Pons (tissue), 1 donor: ENCODE measurements around the gene CNBP.
A peak's percentile ranks its signal among the peaks of the same experiment; 100 is the strongest.
"Not testable (repeated sequence)": the region's sequence is repeated elsewhere in the genome, so short reads cannot be mapped to it uniquely, and the experiment has no call there.

ENCODE experiments used
- DNase-seq: peaks from one replicate; pipeline ENCODE4 v3.0.0-alpha.2; 2016; ENCODE audit warnings: low spot score

Gene CNBP

DNA sequence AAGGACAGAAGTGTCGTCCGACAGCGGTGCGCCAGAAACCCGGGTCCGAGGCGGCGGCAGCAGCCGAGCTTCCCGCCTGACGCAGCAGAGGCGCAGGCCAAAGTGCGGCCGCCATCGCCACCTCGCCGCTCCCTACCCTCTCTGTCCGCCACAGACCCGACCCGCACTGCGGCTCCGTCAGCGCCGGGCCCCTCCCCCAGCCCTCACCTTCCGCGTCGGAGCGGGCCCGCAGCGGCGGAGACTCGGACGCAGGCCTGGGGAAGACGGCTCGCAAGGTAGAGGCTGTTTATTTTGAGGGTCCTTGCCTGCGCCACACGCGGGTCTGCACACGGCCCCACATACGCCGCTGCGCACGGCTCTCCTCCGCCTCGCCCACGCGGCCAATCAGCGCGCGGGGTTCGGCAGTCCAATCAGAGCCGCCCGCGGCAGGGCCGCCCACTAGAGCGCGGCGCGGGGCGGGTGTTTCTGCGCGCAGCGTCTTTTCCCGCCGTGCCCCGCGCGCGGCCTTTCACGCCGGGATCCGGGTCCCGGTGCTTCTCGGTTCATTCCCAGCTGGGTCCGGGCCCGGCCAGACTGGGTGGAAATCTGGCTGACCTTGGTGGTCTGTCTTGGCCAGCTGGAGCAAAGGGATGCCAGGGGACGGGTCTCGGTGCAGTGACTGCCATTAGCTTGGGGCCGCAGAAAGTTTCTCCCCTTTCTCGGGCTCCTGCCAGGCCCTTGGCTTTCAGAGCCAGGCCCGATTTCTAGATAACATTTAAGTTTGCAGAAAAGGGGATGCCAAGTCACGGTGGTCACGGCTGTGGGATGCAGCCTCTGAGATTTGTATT, at the start of gene CNBP:
Gene CNBP, minus strand, starts transcription at position 328 of the 827 bp plus-strand sequence. CDS start 12,139 bp downstream, outside the sequence.
- peak; percentile 92 for DNase-seq

DNA sequence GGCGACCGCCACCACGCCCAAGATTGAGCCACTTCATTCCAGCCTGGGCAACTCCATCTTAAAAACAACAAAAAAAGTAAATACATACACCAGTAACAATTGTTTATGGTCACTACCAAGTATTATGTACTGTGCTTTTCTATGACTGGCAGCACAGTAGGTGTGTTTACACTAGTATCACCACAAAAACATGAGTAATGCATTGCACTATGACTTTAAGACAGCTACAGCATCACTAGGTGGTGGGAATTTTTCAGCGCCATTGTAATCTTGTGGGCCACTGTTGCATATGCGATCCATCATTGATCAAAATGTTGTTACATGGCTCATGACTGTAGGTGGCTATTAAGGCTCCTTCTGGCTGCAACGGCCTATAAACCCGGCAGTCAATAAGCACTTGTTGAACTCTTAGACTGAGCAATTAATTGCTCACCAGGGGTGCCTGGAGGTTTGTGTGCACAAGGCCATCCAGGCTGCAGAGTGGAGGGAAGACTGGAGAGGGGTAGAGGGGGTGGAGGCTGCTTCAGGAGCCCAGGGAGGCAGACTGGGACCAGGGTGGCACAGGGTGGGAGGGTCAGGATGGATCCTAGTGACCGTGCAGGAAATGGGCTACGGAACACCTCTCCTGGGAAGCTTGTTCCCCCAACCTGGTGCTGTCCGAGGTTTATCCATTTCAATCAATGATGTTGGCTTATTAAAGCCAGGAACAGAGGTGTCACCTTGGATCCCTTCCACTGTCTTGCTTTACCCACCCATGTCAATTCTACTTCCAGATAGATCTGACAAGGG, 47.8 kb upstream of the CNBP start:
- DNase-seq: no peak

DNA sequence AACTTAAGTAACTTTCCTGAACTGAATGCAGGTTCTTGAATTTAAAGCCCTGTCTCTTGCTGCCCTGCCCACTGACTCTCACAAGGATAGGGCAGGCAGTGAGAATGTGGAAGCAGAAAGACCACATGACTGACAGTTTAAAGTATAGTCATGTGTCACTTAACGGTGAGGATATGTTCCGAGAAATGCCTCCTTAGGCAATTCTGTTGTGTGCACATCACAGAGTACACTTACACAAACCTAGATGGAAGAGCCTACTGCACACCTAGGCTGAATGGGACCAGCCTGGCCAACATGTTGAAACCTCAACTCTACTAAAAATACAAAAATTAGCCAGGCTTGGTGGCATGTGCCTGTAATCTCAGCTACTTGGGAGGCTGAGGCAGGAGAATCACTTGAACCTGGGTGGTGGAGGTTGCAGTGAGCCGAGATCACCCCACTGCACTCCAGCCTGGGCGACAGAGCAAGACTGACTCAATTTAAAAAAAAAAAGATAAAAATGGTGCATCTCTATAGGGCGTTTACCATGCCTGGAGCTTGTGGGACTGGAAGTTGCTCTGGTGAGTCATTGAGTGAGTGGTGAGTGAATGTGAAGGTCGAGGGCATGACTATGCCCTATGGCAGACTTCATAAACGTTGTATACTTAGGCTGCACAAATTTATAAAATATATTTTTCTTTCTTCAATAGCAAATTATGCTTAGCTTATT, 46.8 kb upstream of the CNBP start:
- peak; percentile 78 for DNase-seq

DNA sequence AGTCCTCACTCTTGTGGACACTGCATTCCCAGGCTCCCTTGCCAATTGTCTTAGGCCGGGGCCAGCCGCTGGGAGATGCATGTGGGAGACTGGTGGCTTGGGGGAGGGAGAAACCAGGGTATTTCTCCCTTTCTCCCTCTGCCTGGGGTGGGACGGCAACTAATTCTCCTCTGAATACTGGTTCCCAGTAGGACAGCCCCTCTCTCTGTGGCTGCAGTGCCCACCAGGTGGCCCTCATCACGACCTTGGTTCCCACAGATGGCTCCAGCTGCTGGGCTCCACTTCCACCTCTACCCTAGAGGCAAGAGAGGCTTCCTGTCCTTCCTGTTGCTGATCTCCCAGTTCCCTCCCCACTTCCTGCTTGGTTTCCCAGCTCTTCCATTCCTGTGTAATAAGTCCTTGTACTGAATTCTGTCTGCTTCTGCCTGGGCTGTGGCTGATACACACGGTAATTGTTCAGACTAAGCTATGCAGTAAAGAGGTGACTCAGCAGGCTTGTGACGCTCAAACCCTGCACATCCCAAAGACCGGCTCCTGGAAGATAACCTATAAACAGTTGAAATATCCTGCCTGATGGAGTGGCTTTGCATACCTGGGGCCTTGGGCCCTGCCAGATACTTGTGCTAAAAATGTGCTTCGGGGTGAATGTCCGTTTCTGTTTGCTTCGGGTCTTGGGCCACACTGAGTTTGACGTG, 45.3 kb upstream of the CNBP start:
- DNase-seq: no peak

DNA sequence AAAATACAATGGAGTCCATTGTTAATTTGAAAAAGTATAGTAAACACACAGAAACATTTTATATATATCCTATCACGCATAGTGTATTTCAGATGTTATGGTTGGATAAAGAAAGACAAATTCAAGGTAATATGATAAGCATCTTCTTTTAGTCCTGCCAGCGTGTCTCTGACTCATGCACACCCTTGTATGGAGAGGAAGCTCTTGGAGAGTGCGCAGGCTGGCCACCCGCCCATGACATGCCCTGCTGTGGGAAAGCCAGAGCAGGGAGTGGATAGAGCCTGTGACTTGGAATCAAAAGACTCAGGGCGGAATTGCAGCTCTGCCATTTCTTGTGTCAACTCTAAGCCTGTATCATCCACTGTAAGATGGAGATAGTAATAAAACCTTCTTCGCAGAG, 42.7 kb upstream of the CNBP start:
- peak; percentile 77 for DNase-seq

DNA sequence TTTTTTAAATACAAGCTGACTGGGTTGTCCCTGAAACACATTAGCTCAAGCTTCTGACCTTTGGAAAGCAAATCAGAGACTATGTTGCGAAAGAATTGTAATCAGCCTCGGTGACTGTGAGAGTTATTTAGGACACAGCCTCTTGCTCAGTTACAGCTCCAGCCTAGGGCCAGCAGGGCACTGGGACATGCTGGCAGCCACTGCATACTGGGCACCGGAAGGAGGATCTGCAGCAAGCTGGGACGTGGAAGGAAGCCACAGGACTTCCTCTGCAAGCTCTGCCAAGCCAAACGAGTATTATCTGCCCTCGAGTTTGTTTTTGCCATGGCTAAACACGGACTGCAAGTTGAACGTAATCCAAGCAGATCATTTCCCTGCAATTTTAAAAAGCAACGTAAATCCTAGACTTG, 41.3 kb upstream of the CNBP start:
- DNase-seq: peak; percentile 91

DNA sequence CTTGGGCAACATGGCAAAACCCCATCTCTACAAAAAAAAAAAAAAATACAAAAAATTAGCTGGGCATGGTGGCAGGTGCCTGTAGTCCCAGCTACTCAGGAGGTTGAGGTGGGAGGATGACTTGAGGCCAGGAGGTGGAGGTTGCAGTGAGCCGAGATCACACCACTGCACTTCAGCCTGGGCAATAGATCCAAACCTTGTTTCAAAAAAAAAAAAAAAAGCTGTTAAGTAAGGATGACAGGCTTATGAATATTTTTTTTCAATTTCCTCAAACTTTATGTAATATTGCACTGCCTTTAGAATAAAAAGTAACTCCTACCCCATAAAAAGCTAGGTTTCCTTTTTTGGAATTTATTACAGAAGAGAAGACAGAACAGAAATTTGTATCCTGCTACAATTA, 40.7 kb upstream of the CNBP start:
- DNase-seq: not testable (repeated sequence)

DNA sequence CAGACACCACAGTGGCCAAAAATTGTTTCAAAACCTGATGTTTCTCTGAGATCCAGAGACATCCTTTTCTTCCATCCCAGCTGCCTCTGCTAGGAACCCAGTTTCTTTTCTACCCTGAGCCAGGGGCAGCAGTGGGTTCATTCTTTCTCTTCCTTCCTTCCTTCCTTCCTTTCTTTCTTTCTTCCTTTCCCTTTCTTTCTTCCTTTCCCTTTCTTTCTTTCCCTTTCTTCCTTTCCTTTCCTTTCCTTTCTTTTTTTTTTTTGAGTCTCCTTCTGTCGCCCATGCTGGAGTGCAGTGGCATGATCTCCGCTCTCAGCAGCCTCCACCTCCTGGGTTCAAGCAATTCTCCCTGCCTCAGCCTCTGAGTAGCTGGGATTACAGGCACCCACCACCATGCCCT, 35.0 kb upstream of the CNBP start:
- no peak for DNase-seq

DNA sequence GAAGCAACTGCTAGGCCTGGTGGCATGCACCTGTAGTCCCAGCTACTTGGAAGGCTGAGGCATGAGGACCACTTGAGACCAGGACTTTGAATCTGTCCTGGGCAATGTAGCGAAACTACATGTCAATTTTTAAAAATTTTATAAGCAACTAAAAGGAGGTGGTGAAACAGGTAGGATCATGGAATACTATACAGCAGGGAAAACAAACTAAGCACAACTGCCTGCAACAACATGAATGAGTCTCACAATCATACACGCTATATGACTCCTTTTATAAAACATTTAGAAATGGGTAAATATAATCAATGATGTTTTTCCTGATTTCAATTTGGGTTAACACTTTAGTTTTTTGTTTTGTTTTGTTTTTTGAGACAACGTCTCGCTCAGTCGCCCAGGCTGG, 29.5 kb upstream of the CNBP start:
- no peak for DNase-seq

DNA sequence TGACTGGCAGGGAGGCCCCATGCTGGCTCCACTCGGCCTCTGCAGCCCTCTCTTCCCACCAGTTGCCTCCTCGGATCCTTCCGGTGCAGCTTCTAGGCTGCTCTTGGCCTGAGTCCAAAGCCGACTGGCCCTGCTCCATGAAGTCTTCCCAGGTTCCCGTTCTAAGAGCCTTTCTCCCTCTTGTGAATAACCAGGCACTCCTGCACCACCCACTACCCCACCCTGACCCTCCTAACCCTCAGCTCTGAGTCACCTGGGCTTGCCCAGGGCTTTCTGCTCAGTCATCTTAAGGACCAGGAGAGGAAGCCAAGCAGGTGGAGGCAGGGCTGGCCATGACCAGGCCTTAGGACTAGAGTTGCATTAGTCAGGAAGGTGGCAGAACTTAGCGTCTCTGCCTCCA, 28.1 kb upstream of the CNBP start:
- DNase-seq: no peak

DNA sequence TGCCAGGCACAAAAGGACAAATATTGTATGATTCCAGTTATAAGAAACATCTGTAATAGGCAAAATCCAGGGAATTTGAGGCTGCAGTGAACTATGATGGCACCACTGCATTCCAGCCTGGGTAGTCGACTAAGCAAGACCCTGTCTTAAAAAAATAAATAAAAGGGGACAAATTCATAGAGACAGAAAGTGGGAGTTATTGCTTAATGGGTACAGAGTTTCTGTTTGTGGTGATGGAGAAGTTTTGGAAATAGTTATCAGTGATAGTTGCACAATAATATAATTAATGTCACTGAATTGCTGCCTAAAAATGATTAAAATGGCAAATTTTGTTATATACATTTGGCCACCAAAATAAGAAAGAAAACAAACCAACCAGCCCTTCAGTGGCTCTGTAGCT, 27.6 kb upstream of the CNBP start:
- no peak for DNase-seq

DNA sequence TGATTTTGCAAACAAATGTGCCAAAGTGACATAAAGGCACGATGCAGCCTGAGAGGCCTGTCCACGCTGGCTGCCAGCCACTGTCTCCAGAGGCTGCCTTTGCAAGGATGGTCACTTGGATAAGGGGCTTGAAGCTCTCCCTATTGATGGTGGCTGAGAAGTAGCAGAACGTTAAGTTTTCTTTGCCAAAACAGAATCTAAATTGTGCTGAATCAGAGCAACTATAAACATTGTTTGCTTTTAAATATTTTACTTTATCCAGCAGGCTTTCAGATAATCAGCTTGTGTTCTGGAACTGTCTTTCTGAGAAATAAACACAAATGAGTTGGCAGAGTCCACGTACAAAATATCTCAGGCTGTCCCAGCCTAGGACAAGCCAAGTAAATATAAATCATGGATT, 23.8 kb upstream of the CNBP start:
- DNase-seq: peak; percentile 61

DNA sequence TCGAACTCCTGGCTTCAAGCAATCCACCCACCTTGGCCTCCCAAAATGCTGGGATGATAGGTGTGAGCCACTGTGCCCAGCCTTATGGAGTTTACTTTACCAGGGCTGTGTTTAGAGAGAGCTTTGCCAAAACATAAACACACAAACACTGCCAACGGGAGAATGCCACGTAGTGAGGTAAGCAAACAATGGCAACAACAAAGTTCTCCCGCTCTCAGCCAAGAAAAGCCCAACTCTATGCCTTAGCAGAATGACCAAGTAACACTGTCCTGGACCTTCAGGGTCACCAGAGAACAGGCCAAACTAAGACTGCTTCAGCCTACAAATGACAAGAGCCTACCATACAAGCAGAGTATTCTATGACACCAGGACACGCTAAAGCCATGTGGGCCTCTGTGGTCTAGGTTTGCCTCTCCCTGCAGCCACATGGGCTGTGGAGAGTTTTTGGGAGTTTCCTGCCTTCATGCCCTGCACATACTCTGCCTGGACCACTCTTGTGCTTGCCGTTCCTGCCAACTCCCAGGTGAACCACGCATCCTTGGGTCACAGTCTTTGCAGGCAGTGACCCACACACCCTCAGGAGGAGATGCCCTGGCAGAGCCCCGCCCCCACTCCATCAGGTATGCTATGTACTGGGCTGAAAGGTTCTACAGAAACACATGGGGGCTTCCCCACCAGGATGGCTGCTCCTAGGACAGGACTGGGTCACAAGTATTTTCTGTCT, 21.6 kb upstream of the CNBP start:
- DNase-seq: no peak

DNA sequence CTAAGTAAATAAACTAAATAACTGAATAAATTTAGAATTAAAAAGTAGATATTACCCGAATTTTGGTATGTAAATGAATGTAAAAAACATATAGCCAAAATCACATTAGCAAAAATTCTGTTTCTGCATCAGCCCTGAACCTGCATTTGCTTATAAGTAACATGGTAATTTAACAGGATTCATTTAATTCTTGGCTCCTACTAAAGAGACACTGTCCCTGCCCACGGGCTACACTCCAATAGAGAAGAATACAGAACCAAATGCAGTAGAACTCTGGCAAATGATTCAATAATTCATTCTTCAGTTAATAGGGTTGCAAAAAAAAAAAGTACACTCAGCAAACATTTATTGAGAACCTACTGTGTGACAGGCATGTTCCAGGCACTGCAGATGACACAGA, 20.8 kb upstream of the CNBP start:
- no peak for DNase-seq

DNA sequence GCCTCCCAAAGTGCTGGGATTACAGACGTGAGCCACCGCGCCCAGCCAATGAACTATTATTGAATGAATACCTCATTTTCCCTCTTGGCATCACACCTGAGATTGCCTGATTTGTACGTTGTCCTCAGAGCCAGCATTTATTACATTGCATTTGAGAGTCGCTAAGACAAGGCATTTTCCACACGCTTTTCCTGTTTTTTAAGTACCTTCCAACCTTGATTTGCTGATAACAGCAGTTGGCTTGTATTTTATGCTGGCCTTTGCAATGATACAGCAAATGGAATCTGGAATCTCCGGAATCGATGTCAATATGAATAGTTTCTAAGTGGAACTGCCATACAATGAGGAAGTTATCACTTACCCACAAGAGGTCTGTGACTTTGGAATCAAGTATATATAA, 15.7 kb upstream of the CNBP start:
- DNase-seq: no peak

DNA sequence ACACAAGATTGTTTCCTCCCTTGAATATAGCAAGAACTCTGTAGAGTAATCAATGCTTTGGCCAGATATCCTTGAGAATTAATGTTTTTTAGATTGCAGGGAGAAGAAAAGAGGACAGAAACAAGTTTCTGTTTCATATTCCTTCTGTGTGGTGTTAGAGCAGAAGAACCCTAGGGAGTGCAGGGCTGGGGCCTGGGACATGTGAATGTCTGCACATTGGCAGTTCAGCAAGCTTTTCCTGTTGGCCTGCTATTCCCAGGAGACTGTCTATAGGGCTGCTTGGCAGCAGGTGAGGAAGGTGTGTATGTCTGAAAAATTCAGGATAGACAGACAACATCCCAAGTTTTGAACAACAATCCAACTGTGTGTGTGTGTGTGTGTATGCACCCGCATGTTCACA, 13.6 kb upstream of the CNBP start:
- no peak for DNase-seq

DNA sequence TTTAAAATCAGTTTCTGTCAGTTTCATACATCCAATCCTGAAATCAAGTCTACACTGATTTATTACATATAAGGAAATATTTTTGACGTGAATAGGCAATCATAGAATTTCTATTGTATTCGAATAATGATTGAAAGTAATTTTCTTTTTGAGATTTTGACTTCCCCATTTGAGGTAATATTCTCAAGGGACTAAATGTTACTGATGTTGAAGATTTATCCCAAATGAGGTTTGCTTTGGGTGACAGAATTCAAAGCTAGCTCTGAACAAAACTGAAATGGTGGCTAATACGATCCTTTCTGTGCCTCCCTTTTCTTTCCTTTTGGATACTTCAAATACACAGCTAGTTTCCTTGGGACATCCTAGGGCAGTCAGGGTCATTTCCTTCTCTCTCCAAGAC, 12.9 kb upstream of the CNBP start:
- DNase-seq: no peak

DNA sequence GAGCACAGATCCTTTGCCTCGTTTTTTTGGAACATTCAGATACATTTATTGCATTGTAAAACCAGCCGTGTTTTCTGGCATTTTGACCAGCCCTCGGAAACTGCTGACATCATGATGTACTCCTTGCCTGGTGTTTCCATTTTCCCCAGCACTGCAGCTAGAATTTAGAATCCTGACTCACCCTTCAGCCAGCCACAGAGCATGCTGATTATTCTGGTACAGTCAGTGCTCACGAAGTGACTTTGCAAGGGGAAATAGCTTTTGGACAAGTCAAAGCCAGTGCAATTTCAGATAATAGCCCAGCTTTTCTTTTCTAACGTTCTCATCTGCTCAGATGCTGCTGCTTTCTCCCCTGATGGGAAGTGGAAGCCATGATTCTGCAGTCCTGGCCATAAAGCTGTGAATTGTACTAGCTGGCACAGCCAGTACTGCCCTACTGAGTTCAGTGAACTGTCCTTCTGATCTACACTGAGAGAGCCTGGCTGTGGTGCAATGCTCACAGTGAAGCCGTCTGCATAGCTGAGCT, 12.1 kb upstream of the CNBP start:
- peak; percentile 91 for DNase-seq

DNA sequence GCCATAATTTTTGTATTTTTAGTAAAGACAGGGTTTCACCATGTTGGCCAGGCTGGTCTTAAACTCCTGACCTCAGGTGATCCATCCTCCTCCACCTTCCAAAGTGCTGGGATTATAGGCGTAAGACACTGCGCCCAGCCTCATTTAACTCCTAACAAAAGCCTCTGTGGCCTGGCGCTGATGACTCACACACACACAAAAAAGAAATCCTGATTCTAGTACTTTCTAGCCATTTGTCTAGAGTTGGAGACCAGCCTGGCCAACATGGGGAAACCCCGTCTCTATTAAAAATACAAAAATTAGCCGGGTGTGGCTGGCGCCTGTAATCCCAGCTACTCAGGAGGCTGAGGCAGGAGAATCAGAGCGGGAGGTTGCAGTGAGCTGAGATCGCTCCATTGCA, 6.1 kb upstream of the CNBP start:
- DNase-seq: not testable (repeated sequence)

DNA sequence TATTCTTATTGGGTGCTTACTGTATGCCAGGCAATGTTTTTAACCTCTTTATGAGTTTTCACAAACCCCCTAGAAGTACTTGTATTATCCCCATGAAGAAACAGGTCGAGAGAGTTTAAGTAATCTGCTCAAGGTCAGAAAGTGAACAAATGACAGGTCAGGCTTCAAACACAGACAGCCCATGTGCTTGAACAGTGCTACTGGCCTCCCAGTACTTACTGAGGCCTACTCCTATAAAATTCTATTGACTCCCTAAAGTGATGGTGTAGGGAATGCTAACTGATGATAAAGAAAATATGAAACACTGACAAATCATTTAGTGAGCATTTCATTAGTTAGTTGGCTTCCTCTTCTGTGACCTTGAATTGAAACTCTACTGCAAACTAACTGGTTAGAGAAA, 4.2 kb upstream of the CNBP start:
- DNase-seq: no peak

DNA sequence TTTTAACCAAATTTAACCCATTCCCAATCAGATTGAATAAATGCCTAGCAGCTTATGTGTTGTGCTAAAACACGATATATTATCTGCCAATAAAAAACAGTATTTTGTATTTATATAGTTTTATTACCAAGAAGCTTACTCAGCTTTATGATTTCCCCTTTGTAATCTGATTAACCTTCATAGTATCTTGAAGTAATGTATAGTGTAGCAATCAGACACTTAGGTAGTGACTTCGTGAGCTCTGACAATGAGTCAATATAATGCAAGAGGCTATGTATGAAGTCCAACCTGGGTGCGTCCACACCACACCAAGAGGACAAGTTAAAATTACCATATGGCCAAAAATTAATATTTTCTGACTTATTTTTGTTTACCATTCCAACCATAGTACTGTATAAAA, 2.1 kb upstream of the CNBP start:
- DNase-seq: no peak
